Stimulated activated CD4-positive, alpha-beta T cell treated with anti-CD3 and anti-CD28 coated beads, Interleukin-1b, Interleukin-23, amount 100 ng/mL, for 24 hours (primary cell): ENCODE measurements around the gene NAPB.
A peak's percentile ranks its signal among the peaks of the same experiment; 100 is the strongest.

ENCODE experiments used
- DNase-seq, 4 experiments: peaks; one replicate each; pipeline ENCODE4 v3.0.0-alpha.2; 2020; ENCODE audit warnings: low read depth in 4 of 4, low spot score in 1 of 4

NAPB gene

DNA sequence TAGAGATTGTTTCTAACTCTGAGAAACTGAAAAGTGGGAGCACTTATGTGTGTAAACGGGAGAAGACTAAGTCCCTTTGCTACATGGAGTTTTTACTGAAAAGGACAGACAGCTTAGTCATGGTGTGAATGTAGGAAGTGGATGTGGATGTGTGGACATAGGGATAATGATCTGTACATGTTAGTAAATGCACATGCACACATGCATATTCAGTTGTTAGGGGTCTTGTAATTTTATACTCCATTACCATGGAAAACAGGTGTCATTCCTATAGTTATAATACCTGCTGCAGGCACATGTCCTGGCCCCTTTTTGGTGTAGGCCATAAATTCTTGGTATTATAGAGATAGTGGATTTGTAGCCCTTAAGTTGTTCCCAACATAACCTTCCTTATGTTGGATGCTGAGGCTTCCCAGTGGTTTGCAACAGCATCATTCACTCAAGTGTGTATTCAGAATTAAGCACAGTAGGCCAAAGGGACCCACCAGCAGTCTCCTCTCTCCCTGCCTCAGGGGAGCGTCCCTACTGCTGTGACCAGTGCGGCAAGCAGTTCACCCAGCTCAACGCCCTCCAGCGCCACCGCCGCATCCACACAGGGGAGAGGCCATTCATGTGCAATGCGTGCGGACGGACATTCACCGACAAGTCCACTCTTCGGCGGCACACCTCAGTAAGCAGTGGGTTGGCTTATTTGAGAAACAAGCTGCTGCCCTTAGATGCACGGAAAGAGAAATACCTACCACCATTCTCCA is 52.0 kb downstream of the NAPB start:
- no peak for DNase-seq

DNA sequence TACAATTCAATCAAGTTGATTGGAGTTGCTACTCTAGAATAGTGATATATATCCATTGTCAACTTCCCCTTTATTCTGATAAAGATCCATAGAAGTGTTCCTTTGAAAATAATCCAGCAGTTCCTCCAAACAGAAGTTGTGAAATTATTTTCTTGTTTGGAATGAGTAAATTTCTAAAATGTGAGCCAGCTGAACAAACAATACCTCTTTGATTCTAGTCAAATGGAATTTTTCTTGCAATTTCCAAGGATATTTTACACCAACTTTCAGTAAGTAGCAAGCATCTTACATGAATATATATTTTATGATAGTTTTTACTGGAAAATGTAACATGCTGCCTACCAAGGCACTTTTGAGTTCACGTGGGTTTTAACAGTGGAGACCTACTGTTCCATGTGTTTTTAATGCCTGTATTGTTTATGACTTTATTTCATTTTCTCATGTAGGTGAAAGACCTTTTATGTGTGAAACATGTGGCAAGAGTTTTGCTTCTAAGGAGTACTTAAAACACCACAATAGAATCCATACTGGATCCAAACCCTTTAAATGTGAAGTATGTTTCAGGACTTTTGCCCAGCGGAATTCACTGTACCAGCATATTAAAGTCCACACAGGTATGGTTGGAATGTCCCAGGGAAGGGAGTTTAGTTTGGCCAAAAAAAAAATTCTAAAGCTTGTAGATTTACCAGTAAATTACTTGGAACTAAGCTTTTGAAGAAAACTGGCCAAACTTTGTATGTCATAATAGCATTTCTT is 52.8 kb downstream of the NAPB start:
- DNase-seq: no peak

DNA sequence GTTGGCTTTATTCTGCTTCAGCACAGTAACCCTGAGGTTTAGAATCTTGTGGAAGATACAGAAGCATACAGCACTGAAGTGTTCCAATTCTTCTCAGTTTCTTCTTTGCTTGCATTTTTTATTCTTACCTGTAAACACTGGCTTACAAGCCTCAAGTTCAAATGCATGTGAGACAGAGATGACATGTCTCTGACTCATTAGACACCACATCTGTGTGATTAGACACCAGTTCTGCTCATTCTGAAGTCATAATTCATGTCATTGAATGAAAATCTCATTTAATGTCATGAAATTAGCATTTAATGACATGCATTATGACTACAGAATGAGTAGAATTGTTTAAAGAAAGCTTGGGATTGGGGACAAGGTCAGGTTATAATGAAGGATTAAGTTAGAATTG is 53.5 kb downstream of the NAPB start:
- no peak for DNase-seq

DNA sequence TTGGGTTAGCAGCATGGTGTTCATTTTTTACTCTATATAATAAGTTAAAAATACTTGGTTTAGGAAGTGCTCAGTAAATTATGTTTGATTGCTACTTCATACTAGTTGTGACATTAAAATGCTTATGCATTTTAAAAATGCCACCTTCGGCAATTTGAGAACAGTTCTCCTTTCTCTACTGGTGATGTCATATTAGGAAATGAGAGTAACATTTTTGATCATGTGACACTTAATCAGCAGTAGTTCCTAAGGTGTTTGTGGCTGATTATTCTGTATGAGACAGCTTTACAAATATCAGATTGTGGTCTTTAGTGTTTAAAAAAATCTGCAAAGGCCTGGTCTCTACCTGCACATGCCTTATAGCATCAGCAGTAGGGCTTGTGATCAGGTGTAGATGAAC is 54.9 kb downstream of the NAPB start:
- DNase-seq: no peak

DNA sequence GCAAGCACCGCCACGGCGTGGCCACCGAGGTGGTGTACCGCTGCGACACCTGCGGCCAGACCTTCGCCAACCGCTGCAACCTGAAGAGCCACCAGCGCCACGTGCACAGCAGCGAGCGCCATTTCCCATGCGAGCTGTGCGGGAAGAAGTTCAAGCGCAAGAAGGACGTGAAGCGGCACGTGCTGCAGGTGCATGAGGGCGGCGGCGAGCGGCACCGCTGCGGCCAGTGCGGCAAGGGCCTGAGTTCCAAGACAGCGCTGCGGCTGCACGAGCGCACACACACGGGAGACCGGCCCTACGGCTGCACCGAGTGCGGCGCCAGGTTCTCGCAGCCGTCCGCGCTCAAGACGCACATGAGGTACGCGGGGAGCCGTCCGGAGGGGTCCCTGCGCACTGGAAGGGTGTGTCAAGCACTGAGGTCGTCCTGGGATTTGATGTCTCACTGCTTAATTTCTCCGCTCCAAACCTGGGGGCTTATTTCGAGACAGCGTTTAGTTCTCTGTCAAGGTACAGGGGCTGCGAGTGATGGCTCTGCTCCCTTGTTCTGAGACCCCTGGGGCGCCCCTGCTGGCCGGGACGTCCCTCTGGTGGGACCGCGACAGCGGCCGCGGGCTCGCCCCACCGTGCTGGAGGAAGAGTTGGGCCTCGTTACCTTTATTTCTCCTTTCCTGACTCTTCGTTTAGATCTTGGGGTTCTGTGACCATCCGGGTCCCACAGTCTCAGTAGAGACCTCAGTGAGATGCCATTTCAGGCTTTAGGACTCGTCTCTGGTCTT is 55.7 kb downstream of the NAPB start:
- DNase-seq: no peak

DNA sequence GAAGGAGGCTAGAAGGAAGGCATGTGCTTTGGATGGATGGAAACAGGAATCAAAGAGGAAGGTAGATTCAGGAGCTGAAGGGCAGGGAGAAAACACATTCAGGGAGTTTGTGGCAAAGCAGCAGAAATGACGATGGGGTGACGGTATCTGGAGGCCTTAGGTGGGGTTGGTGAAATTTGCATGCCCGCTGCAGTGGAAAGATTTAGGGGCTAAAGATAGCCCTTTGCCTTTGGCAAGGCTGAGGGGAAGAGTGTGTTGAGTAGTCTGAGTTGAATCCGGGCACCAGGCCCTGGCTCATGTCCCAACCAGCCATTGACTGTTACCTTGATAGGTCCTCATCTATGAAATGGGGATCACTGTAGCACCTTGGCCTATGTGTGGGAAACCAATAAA is 58.0 kb downstream of the NAPB start:
- no peak for DNase-seq

DNA sequence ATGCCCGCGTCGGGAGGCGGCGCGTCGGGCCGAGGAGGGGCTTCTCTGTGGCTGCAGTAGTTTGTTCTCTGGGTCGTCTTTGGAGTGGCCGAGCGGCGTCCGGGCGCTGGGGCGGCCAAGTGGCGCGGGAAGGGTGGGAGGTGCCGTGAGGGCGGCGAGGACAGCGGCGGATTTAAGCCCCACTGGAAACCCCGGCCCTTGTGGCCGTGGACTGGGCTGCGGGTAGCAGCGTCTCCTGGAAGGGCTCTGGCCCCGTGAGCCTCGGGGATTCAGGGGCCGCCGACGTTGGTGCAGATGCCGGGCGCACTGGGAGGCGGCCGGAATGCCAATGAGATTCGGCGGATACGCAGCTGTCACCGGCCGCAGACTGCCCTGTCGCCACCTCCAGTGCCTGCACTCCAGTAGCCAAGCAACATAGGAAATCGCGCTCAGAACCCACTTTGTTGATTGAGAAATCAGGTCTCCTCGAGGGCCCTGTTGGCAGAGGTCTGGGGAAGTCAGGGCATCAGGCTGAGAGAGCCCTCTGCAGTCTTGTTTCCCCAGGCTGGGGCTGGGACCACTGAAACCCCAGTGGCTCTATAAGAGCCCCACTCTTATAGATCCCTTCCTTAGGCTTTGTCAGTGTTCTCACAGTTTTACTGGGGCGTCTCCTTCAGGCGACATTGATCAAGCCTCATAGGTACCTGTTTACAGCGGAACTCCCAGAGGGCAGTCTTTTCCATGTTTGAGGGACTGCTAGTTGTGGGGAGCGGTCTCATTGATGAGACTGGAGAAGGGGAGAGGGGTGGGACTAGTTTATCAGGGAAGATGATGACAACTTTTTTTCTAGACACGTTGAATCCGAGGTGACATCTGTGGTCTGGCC is 58.7 kb downstream of the NAPB start:
- no peak for DNase-seq

DNA sequence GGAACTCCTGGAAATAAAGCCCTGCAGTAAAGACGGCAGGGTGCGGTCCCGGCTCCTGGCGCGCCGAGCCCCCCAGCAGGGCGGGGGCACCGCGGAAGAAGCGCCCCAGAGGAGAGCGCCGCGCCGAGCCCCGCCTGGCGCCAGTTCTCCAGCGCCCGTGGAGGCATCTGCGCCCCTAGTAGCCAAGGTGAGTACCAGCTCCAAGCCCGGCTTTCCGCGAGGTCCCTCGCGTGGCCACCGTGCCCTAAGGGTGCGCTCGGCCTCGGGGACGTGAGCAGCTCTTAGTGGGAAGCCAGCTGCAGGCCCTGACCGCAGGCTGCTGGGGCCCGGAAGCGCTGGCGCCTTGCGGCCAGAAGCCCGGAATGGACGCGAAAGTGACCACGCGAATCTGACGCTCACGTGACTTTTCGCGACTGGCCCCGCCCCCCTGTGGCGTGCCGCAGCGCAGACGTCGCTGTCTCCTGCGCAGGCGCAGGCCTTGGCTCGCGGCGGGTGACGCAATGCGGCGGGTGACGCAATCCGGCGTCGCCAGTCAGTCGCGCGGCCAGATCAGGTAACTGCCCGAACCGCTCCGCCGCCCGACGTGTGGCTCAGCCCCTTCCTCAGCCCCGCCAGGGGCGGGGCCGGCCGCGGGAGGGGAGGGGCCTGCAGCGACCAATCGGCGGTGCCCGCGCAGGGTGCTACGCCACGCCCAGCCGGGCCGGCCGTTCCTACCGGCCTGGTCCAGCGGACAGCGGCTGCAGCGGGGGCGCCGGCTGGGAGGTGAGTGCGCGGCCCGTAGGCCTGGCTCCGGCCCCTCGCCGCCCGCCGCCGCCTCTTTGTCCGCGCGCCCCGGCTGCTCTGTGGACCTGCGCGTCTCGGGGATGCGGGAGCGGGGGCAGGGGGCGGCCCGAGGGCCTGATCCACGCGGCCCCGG is 59.6 kb downstream of the NAPB start, which contains the start of gene GZF1:
Gene GZF1 (plus strand): TSS at position 707 of the 916 bp plus-strand sequence. CDS start 2,202 bp downstream, outside the sequence.
- peak; percentile 91 to 97 (median 96) for DNase-seq

DNA sequence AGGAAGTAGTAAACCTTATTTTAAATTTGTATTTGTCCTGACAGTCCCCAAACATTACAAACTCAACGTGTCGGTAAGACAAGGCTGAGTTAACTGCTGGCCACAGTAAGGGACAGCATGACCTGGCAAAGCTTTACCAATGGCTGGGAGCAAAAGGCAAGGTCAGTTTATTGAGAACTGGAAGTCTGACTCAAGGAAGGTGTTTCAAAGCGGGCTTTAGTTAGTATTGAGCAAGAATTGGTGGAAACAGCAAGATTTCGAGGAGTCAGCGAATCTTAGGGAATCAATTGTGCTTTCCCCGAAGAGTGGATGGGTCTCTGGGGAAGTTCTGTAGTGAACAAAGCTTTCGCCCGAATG is 60.2 kb downstream of the NAPB start:
- DNase-seq: no peak

DNA sequence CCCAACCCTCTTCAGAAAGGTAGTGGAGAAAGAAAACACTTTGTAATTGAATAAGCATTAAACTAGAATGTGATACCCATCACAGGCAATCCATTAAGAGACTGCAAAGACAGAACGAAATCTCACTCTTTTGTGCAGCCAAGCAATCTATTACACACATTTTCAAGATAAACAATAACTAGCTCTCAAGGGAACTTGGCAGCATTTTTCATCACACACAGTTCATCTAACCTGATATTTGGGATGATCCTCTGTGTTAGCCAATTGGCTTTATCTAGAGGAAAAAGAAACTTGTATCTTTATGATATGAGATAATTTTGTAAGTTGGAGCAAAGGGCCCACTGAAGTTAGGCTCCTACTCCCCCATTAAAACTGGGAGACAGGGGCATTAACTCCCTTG is 60.8 kb downstream of the NAPB start:
- DNase-seq: no peak

DNA sequence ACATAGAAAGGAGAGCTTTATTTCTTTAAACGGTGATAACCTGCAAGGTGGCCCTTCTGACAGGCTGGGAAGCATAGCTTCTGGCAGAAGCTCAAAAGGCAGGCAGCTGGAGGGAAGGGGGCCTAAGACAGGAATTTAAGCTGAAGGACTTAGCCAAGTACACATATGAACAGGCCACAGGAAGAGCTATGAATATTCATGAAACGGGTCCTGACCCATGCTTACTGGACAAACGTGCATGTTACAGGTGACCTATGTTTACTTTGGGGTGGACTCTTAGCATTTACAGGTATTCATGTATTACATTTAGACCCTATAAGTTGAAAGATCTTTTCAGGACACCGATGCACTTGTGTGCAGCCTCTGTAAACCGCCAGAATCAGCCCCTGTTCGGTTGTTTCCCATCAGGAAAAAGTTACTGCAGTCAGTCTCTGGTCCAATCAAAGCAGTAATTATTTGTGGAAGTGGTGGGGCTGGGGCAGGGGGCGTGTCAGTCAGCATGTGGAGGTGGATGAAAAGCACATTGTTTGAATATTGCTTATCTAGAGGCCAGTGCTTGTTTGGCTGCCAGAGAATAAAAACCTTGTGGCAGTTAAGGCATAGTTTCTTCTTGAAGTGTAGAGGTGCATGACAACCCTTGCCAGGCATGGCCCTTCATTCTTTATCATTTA is 62.2 kb downstream of the NAPB start:
- no peak for DNase-seq

DNA sequence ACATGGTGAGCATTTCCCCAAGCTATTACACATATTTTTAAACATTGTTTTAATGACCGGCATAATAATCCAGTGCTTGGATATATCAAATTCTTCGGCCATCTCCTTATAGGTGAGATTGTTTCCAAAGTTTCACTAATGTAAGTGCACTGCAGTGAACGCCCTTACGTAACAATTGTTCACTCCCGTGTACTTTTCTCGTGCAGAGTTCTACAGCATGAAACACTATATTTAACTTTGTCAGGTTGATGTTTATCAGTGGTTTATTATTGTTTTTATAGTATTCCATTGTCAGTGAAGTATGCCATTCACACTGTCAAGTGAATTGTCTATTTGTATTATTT is 62.8 kb downstream of the NAPB start:
- no peak for DNase-seq

DNA sequence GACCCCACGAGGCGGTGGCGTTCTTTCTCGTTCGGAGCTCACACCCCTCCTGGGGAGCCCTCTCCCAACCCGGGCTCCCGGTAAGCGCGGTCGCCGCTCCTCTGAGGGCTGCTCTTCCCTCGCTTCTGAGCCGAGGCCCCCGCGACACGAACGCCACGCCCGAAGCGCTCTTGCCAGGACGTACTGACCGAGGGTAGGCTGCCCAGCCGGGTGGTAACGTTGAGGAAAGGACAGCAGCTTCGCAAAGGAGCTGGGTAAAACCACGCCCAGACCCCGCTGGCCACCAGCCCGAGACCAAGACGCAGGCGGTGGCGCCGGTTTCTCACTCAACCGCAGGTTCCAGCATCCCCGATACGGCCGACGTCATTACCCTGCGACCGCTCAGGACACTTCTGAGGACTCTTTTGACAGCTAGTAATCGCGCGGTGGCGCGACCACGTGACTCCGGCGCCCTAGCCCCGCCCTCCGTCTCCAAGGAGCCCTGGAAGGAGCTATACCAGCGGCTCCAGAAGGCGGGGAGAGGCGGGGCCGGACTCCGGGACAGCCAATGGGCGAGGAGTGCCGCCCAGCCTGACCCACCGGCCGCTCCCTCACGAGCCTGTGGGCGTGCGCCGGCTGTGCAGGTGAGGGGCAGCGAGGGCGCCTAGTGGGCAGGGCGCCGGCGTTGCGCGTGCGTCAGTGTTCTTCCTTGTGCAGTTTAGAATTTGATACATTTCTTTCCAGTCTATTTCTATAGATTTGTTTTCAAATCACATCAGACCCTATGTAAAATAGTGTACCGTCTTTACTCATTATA is 63.3 kb downstream of the NAPB start:
- peak; percentile 98 to 100 (median 99) for DNase-seq

DNA sequence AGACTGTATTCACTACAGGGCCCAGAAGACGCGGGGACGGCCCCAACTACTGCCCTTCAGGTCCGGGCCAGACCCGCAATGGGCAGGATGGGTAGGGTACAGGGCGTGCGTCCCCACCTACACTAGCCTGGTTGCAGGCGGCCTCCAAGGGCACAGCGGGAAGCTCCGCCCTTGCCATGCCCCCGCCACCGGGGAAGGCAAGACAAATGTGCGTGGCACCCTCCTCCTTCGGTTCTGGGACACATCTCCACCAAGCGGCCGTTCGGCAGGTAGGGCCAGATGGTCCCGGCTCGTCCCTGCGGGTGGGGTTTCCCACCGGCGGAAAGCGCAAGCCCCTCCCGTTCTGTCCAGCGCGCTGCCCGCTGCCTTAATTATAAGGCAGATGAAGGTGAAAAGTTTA is 65.1 kb downstream of the NAPB start:
- no peak for DNase-seq

DNA sequence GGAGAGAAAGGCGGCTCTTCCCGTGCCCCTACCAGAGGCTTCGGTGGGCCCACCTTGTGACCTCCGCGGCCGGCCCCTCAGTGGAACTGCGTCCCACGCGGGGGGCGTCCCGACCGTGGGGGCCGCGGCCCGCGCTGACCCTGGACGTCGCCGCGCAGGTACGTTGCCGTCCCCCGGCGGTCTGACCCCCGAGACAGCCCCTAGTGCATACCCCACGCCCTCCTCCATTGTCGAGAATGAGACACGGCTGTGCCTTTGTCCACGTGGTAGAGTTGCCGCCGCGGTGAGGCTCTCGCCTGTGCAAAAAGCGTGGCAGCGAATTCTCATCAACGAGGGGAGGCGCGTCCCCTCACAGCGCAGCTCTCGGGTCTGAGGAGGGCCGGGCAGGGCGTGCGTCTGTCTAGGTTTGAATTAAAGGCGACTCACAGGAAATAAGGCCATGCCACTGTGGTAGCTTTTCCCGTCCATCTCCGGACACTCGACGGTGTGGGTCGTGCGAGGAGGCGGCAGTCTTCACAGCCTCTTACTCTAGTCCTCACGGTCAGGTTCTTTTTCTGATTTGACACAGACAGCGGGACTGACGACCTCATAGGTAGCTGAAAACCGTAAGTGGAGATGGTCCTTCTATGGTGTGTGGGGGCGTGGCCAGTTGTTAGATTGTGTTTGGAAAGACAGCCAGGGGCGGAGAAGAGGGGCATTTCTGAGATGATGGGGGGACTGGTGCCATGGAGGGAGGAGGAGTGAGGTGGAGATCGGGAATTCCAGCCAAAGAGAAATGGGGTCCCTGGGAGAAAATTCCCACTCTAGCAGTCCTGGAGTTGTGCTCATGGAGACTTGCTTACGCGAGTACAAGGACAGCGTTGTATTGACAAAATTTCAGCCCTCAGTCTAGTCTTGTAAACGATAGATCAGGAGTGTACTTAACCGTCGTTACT is 70.1 kb downstream of the NAPB start:
- DNase-seq: peak in 3 of 4 experiments; percentile 28 to 45 (median 37)

DNA sequence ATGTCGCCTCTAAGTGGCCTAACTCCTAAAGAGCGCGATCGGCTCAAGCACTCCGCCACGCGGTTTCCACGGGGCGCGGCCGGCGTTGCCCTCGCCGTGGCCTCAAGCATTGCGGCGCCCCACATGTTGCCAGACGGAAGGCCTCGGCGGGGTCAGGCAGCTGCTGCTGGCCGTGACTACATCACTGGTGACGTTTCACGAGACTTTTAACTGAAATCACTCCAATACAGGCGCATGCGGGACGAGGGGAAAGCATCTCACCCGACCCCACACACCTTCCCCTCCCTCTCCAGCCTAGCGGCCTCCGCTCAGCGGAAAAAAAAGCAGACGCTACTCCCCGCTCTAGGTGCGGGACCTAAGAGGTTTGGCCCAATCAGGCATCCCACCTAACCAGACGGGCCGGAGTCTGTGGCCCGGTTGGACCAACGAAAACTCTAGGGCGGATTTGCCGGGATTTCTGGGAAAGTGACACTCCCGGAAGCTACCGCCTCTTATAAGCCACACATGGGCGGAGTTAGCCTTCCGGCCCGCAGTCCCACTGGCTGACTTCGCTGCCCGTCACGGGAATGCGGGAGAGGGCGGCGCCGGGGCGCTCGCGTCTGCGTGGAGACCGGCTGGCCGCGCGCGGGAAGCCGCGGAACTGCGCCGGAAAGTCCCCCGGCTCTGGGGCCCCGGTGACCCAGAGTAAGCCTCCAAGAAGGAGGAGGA is 70.9 kb downstream of the NAPB start, which contains the start of gene NXT1:
Gene NXT1 (plus strand): TSS at position 596 of the 708 bp plus-strand sequence. CDS start 3,251 bp downstream, outside the sequence.
- DNase-seq: peak; percentile 73 to 93 (median 92)
